Subcutaneous abdominal adipose tissue (tissue), 5 donors: ENCODE results near the gene SFMBT1.

Experiments
- H3K27ac ChIP-seq: one replicate; pipeline ENCODE4 v1.7.0; 2013; ENCODE audit warnings: low read depth, mild to moderate bottlenecking, inconsistent platforms, low read length, moderate library complexity
- H3K27me3 ChIP-seq, 5 donors: one replicate each; pipeline ENCODE4 v1.7.0; 2013; ENCODE audit warnings: low read length in 5 of 5, inconsistent platforms in 1 of 5; ENCODE audit not compliant: control insufficient read depth in 5 of 5, insufficient read depth in 4 of 5
- H3K36me3 ChIP-seq, 5 donors: one replicate each; pipeline ENCODE4 v1.7.0; 2013; ENCODE audit warnings: low read length in 5 of 5; ENCODE audit not compliant: control insufficient read depth in 5 of 5, insufficient read depth in 5 of 5
- H3K4me1 ChIP-seq, 5 donors: one replicate each; pipeline ENCODE4 v1.7.0; 2013; ENCODE audit warnings: low read length in 5 of 5, mild to moderate bottlenecking in 3 of 5, moderate library complexity in 1 of 5; ENCODE audit not compliant: control insufficient read depth in 5 of 5, insufficient read depth in 5 of 5
- H3K4me3 ChIP-seq, 5 donors: one replicate each; pipeline ENCODE4 v1.7.0; 2013; ENCODE audit warnings: low read length in 5 of 5, low read depth in 1 of 5
- H3K9ac ChIP-seq, 5 donors: one replicate each; pipeline ENCODE4 v1.7.0; 2013; ENCODE audit warnings: low read length in 5 of 5, mild to moderate bottlenecking in 4 of 5, moderate library complexity in 3 of 5
- H3K9me3 ChIP-seq, 5 donors: one replicate each; pipeline ENCODE4 v1.7.0; 2013; ENCODE audit warnings: low read length in 5 of 5; ENCODE audit not compliant: control insufficient read depth in 5 of 5
- donor health status: healthy.
- donor health status: healthy.
- donor health status: healthy.
- donor health status: healthy.
- donor health status: healthy.

Gene SFMBT1

GRCh38 chr3:53005854-53006513 is 39.9 kb downstream of the SFMBT1 start:
- peaks cover 0 to 4% (median 0%) of the 10 kb centered on the region in 5 donors for H3K4me1 ChIP-seq
- no peak overlapping the region for H3K4me3 ChIP-seq
- no peaks in the 10 kb centered on the region for H3K9me3 ChIP-seq
- H3K36me3 ChIP-seq = no peaks in the 10 kb centered on the region
- H3K9ac ChIP-seq = no peak overlapping the region
- no peaks in the 10 kb centered on the region for H3K27me3 ChIP-seq
- H3K27ac ChIP-seq = no peak overlapping the region

GRCh38 chr3:53005338-53005737 is 40.5 kb downstream of the SFMBT1 start:
- Histone ChIP-seq H3K36me3 (no peaks in the 10 kb centered on the region), H3K4me1 (peaks cover 0 to 4% (median 0%) of the 10 kb centered on the region in 5 donors), H3K9ac (no peak overlapping the region), H3K27me3 (no peaks in the 10 kb centered on the region), H3K4me3 (no peak overlapping the region), H3K27ac (no peak overlapping the region), H3K9me3 (no peaks in the 10 kb centered on the region)

GRCh38 chr3:53003320-53003719 is 42.6 kb downstream of the SFMBT1 start:
- Histone ChIP-seq H3K9me3 (no peaks in the 10 kb centered on the region), H3K36me3 (peaks cover 0 to 5% (median 0%) of the 10 kb centered on the region in 5 donors), H3K27me3 (no peaks in the 10 kb centered on the region), H3K9ac (no peak overlapping the region), H3K4me3 (no peak overlapping the region), H3K4me1 (no peaks in the 10 kb centered on the region), H3K27ac (no peak overlapping the region)

GRCh38 chr3:52998771-52999513 is 46.9 kb downstream of the SFMBT1 start:
- no peak overlapping the region for H3K4me3 ChIP-seq
- no peak overlapping the region for H3K27ac ChIP-seq
- H3K9me3 ChIP-seq = no peaks in the 10 kb centered on the region
- no peaks in the 10 kb centered on the region for H3K4me1 ChIP-seq
- H3K27me3 ChIP-seq = no peaks in the 10 kb centered on the region
- no peak overlapping the region for H3K9ac ChIP-seq
- peaks cover 0 to 6% (median 0%) of the 10 kb centered on the region in 5 donors for H3K36me3 ChIP-seq

GRCh38 chr3:52990637-52991036 is 55.2 kb downstream of the SFMBT1 start:
- H3K9ac ChIP-seq = no peak overlapping the region
- no peak overlapping the region for H3K4me3 ChIP-seq
- H3K9me3 ChIP-seq = no peaks in the 10 kb centered on the region
- no peaks in the 10 kb centered on the region for H3K36me3 ChIP-seq
- H3K27ac ChIP-seq = no peak overlapping the region
- no peaks in the 10 kb centered on the region for H3K27me3 ChIP-seq
- H3K4me1 ChIP-seq = no peaks in the 10 kb centered on the region

- Histone ChIP-seq H3K9me3 (no peaks in the 10 kb centered on the region), H3K27ac (no peak overlapping the region), H3K36me3 (no peaks in the 10 kb centered on the region), H3K27me3 (no peaks in the 10 kb centered on the region), H3K9ac (no peak overlapping the region), H3K4me3 (no peak overlapping the region), H3K4me1 (peaks cover 0 to 16% (median 9%) of the 10 kb centered on the region in 5 donors)
Measured at GRCh38 chr3:52986938-52987337, 58.9 kb downstream of the SFMBT1 start.

- Histone ChIP-seq H3K36me3 (no peaks in the 10 kb centered on the region), H3K27ac (no peak overlapping the region), H3K4me3 (no peak overlapping the region), H3K27me3 (no peaks in the 10 kb centered on the region), H3K4me1 (peaks cover 0 to 16% (median 9%) of the 10 kb centered on the region in 5 donors), H3K9ac (no peak overlapping the region), H3K9me3 (no peaks in the 10 kb centered on the region)
Measured at GRCh38 chr3:52986049-52986448, 59.8 kb downstream of the SFMBT1 start.

GRCh38 chr3:52983828-52984227 is 62.0 kb downstream of the SFMBT1 start:
- Histone ChIP-seq H3K9ac (no peak overlapping the region), H3K27ac (no peak overlapping the region), H3K4me1 (peaks cover 0 to 16% (median 9%) of the 10 kb centered on the region in 5 donors), H3K4me3 (no peak overlapping the region), H3K9me3 (no peaks in the 10 kb centered on the region), H3K36me3 (no peaks in the 10 kb centered on the region), H3K27me3 (no peaks in the 10 kb centered on the region)

- H3K4me3 ChIP-seq = no peak overlapping the region
Measured at GRCh38 chr3:52983336-52983807, 62.5 kb downstream of the SFMBT1 start.

GRCh38 chr3:52982839-52983238 is 63.0 kb downstream of the SFMBT1 start:
- H3K4me3 ChIP-seq = no peak overlapping the region
- H3K27ac ChIP-seq = no peak overlapping the region
- no peaks in the 10 kb centered on the region for H3K27me3 ChIP-seq
- H3K4me1 ChIP-seq = peaks cover 0 to 19% (median 12%) of the 10 kb centered on the region in 5 donors
- no peaks in the 10 kb centered on the region for H3K9me3 ChIP-seq
- no peak overlapping the region for H3K9ac ChIP-seq
- H3K36me3 ChIP-seq = no peaks in the 10 kb centered on the region

More at GRCh38 chr3:52983336-52983807, 62.5 kb downstream of the SFMBT1 start:
- Histone ChIP-seq H3K9ac (no peak overlapping the region), H3K27me3 (no peaks in the 10 kb centered on the region), H3K27ac (no peak overlapping the region), H3K4me1 (peaks cover 0 to 16% (median 9%) of the 10 kb centered on the region in 5 donors), H3K9me3 (no peaks in the 10 kb centered on the region), H3K36me3 (no peaks in the 10 kb centered on the region)
